BLaER1 (cell line): ENCODE results near the gene ZPBP2.

Experiments
- H3K27ac ChIP-seq: shearing (Covaris generic); formaldehyde crosslinking; 2 replicates; pipeline ENCODE4 v1.8.1; 2022
- H3K27me3 ChIP-seq: shearing (Covaris generic); formaldehyde crosslinking; 2 replicates; pipeline ENCODE4 v1.8.1; 2022
- H3K36me3 ChIP-seq: shearing (Covaris generic); formaldehyde crosslinking; 2 replicates; pipeline ENCODE4 v1.8.1; 2022
- H3K4me1 ChIP-seq: shearing (Covaris generic); formaldehyde crosslinking; 2 replicates; pipeline ENCODE4 v1.8.1; 2022
- H3K4me2 ChIP-seq: shearing (Covaris generic); formaldehyde crosslinking; 2 replicates; pipeline ENCODE4 v1.8.1; 2022
- H3K4me3 ChIP-seq: shearing (Covaris generic); formaldehyde crosslinking; 2 replicates; pipeline ENCODE4 v1.8.1; 2022
- H3K9ac ChIP-seq: shearing (Covaris generic); formaldehyde crosslinking; 2 replicates; pipeline ENCODE4 v1.8.1; 2022
- H3K9me3 ChIP-seq: shearing (Covaris generic); formaldehyde crosslinking; 2 replicates; pipeline ENCODE4 v1.8.1; 2022
- H4K20me1 ChIP-seq: shearing (Covaris generic); formaldehyde crosslinking; 2 replicates; pipeline ENCODE4 v1.8.1; 2022
- Cebpa-rat ChIP-seq: shearing (Covaris generic); IDR thresholded peaks from 2 replicates; pipeline ENCODE4 v1.8.1; 2022

Gene ZPBP2, protein sequence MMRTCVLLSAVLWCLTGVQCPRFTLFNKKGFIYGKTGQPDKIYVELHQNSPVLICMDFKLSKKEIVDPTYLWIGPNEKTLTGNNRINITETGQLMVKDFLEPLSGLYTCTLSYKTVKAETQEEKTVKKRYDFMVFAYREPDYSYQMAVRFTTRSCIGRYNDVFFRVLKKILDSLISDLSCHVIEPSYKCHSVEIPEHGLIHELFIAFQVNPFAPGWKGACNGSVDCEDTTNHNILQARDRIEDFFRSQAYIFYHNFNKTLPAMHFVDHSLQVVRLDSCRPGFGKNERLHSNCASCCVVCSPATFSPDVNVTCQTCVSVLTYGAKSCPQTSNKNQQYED

DNA sequence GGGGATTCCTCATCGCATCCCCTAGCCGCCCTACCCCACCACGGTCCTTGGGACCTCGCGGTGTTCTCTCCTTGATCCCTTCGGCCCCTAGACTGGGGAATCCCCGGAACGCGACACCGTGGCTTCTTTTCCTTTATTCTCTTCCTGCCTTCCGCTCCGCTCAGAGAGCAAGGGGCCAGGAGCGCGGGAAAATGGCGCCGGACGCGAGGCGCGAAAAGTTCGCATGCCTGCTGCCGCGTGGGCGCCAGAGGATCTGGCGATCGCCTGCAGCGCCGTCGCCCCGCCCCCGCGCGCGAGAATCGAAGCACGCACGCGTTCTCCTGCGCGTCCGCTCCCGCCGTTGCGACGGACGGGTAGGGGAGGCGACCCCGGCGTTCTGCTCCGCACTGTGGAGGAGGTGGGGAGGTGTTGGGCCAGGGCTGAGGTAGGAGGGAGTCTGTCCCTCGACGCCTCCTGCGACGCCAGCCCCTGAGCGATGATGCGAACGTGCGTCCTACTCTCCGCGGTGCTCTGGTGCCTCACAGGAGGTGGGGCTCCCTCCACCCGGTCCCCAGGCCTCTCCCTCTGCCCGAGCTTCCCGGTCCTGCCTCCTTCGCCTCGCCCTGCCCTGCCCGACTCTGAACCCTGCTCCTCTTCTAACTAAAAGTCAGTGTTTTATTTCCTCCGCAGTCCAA lies at the start of gene ZPBP2:
Gene ZPBP2, plus strand, starts transcription at position 323 of the 674 bp plus-strand sequence. Its CDS starts 153 bp downstream, at position 476.
- Histone ChIP-seq H3K4me3 (no peak within 1 kb of the TSS), H3K4me2 (no peak within 1 kb of the TSS), H3K4me1 (peaks cover 30% of the 10 kb centered on the region), H3K27ac (no peak within 1 kb of the TSS), H3K27me3 (peaks cover 34% of the 10 kb centered on the region), H3K36me3 (no peaks in the 10 kb centered on the region), H4K20me1 (no peaks in the 10 kb centered on the region), H3K9ac (no peak within 1 kb of the TSS), H3K9me3 (peaks cover 19% of the 10 kb centered on the region)
- TF ChIP-seq Cebpa-rat = no peak

DNA sequence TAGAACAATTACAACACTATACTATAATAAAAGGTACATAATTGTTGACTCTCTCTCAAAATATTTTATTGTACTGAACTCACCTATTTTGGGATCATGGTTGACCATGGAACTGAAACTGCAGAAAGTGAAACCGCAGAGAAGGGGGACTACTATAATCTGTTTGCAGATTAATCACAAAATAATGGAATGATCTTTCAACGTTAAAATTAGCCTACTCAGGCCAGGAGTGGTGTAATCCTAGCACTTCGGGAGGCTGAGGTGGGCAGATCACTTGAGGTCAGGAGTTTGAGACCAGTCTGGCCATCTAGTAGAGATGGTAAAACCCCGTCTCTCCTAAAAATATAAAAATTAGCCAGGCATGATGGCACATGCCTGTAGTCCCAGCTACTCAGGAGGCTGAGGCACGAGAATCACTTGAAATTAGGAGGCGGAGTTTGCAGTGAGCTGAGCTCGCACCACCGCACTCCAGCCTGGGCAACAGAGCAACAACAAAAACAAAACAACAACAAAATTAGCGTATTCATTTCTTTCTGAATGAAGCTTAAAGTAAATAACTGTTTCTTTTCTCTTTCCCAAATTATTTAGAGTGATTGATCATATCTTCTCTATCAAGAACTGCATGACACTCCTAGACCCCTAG lies 49.5 kb upstream of the ZPBP2 start:
- Histone ChIP-seq H3K27ac (no peak overlapping the region), H3K4me1 (peaks cover 19% of the 10 kb centered on the region), H3K4me2 (peak overlapping the region; percentile 29), H3K9ac (no peak overlapping the region), H4K20me1 (no peaks in the 10 kb centered on the region), H3K4me3 (no peak overlapping the region), H3K9me3 (peaks cover 24% of the 10 kb centered on the region), H3K27me3 (no peaks in the 10 kb centered on the region), H3K36me3 (0 out of 2 replicates have a peak, but pooled peaks cover under 1% of the 10 kb centered on the region)
- no peak for TF ChIP-seq Cebpa-rat

DNA sequence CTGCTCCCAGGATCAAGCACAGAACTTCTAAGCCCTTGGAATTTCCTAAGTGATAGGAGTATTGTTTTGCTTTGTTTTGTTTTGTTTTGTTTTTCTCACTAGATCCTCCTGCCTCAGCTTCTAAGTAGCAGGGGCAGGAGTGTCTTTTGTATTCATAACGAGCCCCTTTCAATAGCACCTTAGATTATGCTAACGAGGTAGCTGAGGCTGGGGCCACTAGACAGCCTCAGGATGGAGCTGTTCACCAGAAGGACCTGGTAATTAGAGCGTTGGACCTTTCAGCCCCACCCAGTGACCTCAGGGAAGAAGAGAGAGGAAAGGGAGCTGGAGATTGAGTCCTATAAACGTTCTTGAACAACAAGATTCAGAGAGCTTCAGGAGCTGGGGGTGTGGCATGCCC lies 47.5 kb upstream of the ZPBP2 start:
- H3K27ac ChIP-seq = no peak overlapping the region
- peaks cover 44% of the 10 kb centered on the region for H3K9me3 ChIP-seq
- no peaks in the 10 kb centered on the region for H4K20me1 ChIP-seq
- peaks cover 19% of the 10 kb centered on the region for H3K4me1 ChIP-seq
- no peak overlapping the region for H3K4me2 ChIP-seq
- H3K36me3 ChIP-seq = 0 out of 2 replicates have a peak, but pooled peaks cover 5% of the 10 kb centered on the region
- no peak overlapping the region for H3K4me3 ChIP-seq
- H3K9ac ChIP-seq = no peak overlapping the region
- TF ChIP-seq Cebpa-rat = no peak
- no peaks in the 10 kb centered on the region for H3K27me3 ChIP-seq

DNA sequence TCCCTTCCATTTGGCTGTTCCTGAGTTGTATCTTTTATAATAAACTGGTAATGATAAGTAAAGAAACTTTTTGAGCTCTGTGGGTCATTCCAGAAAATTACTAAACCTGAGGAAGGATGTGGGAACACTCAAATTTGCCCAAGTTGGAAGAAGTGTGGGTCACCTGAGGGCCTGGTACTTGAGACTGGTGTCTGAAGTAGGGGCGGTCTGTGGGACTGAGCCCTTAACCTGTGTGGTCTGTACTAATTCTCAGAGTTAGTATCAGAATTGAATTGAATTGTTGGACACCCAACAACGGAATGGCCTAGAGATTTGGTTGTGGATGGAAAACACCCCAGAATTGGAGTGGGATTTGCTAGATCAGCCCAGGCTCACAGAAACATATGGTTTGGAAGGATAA lies 47.0 kb upstream of the ZPBP2 start:
- no peak overlapping the region for H3K4me3 ChIP-seq
- no peaks in the 10 kb centered on the region for H3K27me3 ChIP-seq
- H3K9me3 ChIP-seq = peaks cover 49% of the 10 kb centered on the region
- H4K20me1 ChIP-seq = no peaks in the 10 kb centered on the region
- 0 out of 2 replicates have a peak, but pooled peaks cover 5% of the 10 kb centered on the region for H3K36me3 ChIP-seq
- H3K9ac ChIP-seq = no peak overlapping the region
- TF ChIP-seq Cebpa-rat = no peak
- no peak overlapping the region for H3K27ac ChIP-seq
- no peak overlapping the region for H3K4me2 ChIP-seq
- peaks cover 19% of the 10 kb centered on the region for H3K4me1 ChIP-seq

DNA sequence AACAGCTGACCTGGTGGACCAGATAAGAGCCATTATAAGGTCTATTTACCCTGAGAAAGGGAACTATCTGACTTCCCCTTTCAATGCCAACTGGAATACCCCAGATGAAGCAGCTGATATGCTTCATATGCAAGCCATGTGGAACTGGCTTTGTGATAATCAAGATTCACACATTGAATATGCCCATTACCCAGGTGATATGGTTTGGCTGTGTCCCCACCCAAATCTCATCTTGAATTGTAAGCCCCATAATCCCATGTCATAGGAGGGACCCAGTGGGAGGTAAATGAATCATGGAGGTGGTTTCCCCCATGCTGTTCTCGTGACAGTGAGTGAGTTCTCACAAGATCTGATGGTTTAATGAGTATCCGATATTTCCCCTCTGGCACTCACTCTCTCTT lies 46.0 kb upstream of the ZPBP2 start:
- H3K4me2 ChIP-seq = no peak overlapping the region
- peaks cover 59% of the 10 kb centered on the region for H3K9me3 ChIP-seq
- peaks cover 19% of the 10 kb centered on the region for H3K4me1 ChIP-seq
- H3K27me3 ChIP-seq = no peaks in the 10 kb centered on the region
- H3K9ac ChIP-seq = no peak overlapping the region
- no peak overlapping the region for H3K4me3 ChIP-seq
- no peaks in the 10 kb centered on the region for H4K20me1 ChIP-seq
- no peak overlapping the region for H3K27ac ChIP-seq
- 0 out of 2 replicates have a peak, but pooled peaks cover 5% of the 10 kb centered on the region for H3K36me3 ChIP-seq
- no peak for TF ChIP-seq Cebpa-rat

DNA sequence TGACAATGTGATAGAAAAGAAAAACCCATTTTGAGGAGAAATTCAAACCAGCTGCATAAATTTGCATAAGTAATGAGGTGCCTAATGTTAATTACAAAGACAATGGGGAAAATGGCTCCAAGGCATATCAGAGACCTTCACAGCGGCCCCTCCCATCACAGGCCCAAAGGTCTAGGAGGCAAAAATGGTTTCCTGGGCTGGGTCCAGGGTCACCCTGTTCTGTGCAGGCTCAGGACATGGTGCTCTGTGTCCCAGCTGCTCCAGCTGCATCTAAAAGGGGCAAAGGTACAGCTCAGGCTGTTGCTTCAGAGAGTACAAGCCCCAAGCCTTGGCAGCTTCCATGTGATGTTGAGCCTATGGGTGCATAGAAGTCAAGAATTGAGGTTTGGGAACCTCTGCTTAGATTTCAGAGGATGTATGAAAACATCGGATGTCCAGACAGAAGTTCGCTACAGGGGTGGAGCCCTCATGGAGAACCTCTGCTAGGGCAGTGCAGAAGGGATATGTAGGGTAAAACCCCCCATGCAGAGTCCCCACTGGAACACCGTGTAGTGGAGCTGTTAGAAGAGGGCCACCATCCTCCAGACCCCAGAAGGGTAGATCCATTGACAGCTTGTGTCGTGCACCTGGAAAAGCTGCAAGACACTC lies 44.5 kb upstream of the ZPBP2 start:
- H3K4me1 ChIP-seq = peaks cover 14% of the 10 kb centered on the region
- no peaks in the 10 kb centered on the region for H3K27me3 ChIP-seq
- no peaks in the 10 kb centered on the region for H4K20me1 ChIP-seq
- peaks cover 59% of the 10 kb centered on the region for H3K9me3 ChIP-seq
- H3K27ac ChIP-seq = no peak overlapping the region
- no peak overlapping the region; the same call in 1 of the 2 replicates for H3K4me3 ChIP-seq
- H3K9ac ChIP-seq = no peak overlapping the region
- H3K36me3 ChIP-seq = 0 out of 2 replicates have a peak, but pooled peaks cover 5% of the 10 kb centered on the region
- TF ChIP-seq Cebpa-rat = no peak
- H3K4me2 ChIP-seq = no peak overlapping the region

DNA sequence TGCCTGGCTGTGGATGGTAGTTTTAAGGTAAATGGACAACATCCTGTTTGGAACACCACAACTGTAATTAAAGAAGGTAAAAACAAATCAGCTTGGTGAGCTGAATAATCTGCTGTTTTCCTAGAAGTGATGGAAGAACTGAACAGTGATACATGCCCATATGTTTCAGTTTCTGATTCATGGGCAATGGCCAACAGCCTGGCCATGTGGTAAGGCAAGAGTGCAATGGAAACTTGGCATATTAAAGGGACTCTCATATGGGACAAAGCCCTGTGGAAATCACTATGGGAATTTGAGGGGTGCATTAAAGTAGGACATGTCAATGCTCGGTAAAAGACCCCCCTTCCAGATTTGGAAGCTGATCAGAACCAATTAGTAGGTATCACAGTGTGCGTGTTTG lies 41.7 kb upstream of the ZPBP2 start:
- Histone ChIP-seq H3K27ac (no peak overlapping the region), H3K4me3 (no peak overlapping the region), H3K9ac (no peak overlapping the region), H4K20me1 (no peaks in the 10 kb centered on the region), H3K4me1 (no peaks in the 10 kb centered on the region), H3K27me3 (no peaks in the 10 kb centered on the region), H3K4me2 (no peak overlapping the region), H3K9me3 (peaks cover 56% of the 10 kb centered on the region), H3K36me3 (0 out of 2 replicates have a peak, but pooled peaks cover 5% of the 10 kb centered on the region)
- no peak for TF ChIP-seq Cebpa-rat

DNA sequence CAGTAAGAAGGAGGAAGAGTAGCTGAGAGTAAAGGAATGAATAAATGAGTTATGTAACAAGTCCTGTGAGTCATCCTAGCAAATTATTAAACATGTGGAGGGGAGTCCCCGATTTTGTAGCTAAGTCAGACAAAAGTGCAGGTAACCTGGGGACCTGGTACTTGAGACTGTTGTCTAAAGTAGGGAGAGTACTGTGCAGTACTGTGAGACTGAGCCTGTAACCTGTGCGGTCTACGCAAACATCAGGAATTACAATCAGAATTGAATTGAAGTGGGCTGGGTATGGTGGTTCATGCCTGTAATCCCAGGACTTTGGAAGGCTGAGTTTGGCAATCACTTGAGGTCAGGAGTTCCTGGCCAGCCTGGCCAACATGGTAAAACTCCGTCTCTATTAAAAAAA lies 39.6 kb upstream of the ZPBP2 start:
- H3K9me3 ChIP-seq = peaks cover 35% of the 10 kb centered on the region
- H3K4me1 ChIP-seq = no peaks in the 10 kb centered on the region
- H3K36me3 ChIP-seq = 0 out of 2 replicates have a peak, but pooled peaks cover 5% of the 10 kb centered on the region
- no peak overlapping the region for H3K27ac ChIP-seq
- H3K9ac ChIP-seq = no peak overlapping the region
- no peaks in the 10 kb centered on the region for H4K20me1 ChIP-seq
- no peaks in the 10 kb centered on the region for H3K27me3 ChIP-seq
- no peak for TF ChIP-seq Cebpa-rat
- no peak overlapping the region for H3K4me2 ChIP-seq
- no peak overlapping the region for H3K4me3 ChIP-seq

DNA sequence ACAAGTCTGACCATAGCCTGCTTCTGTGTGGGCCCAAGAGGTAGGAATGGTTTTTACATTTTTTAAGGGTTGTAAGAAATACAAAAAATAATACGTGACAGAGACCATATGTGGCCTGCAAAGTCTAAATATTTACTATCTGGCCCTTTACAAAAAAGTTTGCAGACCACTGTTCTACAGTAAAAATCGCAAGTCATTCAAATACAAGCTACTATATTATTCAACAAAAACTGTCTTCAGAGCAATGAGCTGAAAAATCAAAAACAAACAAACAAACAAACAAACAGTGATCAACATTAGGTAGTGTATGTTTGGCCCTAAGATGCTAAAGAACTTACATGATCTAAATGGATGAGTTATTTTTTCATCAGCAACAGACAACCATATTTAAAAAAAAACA lies 36.4 kb upstream of the ZPBP2 start:
- Histone ChIP-seq H3K9ac (no peak overlapping the region), H3K36me3 (no peaks in the 10 kb centered on the region), H3K9me3 (peaks cover 23% of the 10 kb centered on the region), H3K4me2 (no peak overlapping the region), H3K27me3 (no peaks in the 10 kb centered on the region), H3K4me1 (no peaks in the 10 kb centered on the region), H3K4me3 (no peak overlapping the region), H3K27ac (no peak overlapping the region), H4K20me1 (no peaks in the 10 kb centered on the region)
- TF ChIP-seq Cebpa-rat = no peak
